HG02571 (cell line): ENCODE data around the gene PPOX.

ENCODE experiments used
- ATAC-seq: cut with Tn5 transposase; IDR thresholded peaks from one replicate; pipeline ENCODE4 v1.9.1; 2021; ENCODE audit warnings: mild to moderate bottlenecking, moderate library complexity; ENCODE audit not compliant: unreplicated experiment

The PPOX gene

GRCh38 chr1:161153176-161153575 lies 13.1 kb upstream of the PPOX start:
- ATAC-seq = no peak

- ATAC-seq = no peak
These were observed 12.4 kb upstream of the PPOX start, which contains the start of gene UFC1 for GRCh38 chr1:161153682-161154337. UFC1 (plus strand) TSS chr1:161153978; CDS start chr1:161153998, 20 bp downstream.

GRCh38 chr1:161157867-161158266 lies 8.4 kb upstream of the PPOX start:
- ATAC-seq = no peak

- ATAC-seq = no peak
These were observed 7.8 kb upstream of the PPOX start for GRCh38 chr1:161158316-161159010.

GRCh38 chr1:161159087-161159912 lies 6.9 kb upstream of the PPOX start, which contains the start of gene USP21:
USP21 (plus strand) TSS chr1:161159500; CDS start chr1:161160641, 1,141 bp downstream.
- peak; percentile 85 for ATAC-seq

GRCh38 chr1:161159913-161160243 lies 6.3 kb upstream of the PPOX start:
- ATAC-seq = no peak

- ATAC-seq = no peak
These were observed 5.5 kb upstream of the PPOX start for GRCh38 chr1:161160671-161161145.

GRCh38 chr1:161161652-161162051 lies 4.6 kb upstream of the PPOX start:
- ATAC-seq = no peak

- ATAC-seq = no peak
These were observed 4.2 kb upstream of the PPOX start for GRCh38 chr1:161162052-161162451.

- no peak for ATAC-seq
These were observed 3.4 kb upstream of the PPOX start for GRCh38 chr1:161162806-161163205.

GRCh38 chr1:161163793-161164192 lies 2.4 kb upstream of the PPOX start:
- ATAC-seq = no peak

GRCh38 chr1:161164901-161165610 lies 1.2 kb upstream of the PPOX start:
- ATAC-seq = no peak

GRCh38 chr1:161166669-161167548 lies 683 bp downstream of the PPOX start:
- ATAC-seq = peak; percentile 1

GRCh38 chr1:161168906-161169305 lies 2.7 kb downstream of the PPOX start:
- no peak for ATAC-seq

GRCh38 chr1:161171191-161171590 lies 5.0 kb downstream of the PPOX start:
- no peak for ATAC-seq

- ATAC-seq = no peak
These were observed 5.5 kb downstream of the PPOX start for GRCh38 chr1:161171696-161172095.

- no peak for ATAC-seq
These were observed 6.1 kb downstream of the PPOX start for GRCh38 chr1:161172349-161172748.

- ATAC-seq = no peak
These were observed 6.7 kb downstream of the PPOX start for GRCh38 chr1:161172776-161173376.

GRCh38 chr1:161173711-161174110 lies 7.5 kb downstream of the PPOX start:
- ATAC-seq = no peak

- no peak for ATAC-seq
These were observed 8.7 kb downstream of the PPOX start for GRCh38 chr1:161174911-161175310.
